Naive thymus-derived CD8-positive, alpha-beta T cell (primary cell): ENCODE measurements around the gene VWF. TPM values are rescaled to one million over a fixed set of nuclear protein-coding genes. Genes with fewer than 3 reads are reported as not detected.
A peak's percentile ranks its signal among the peaks of the same experiment; 100 is the strongest.
"Not testable (repeated sequence)": the region's sequence is repeated elsewhere in the genome, so short reads cannot be mapped to it uniquely, and the experiment has no call there.

ENCODE experiments used
- ATAC-seq, 2 donors: fragments of 150-1000 bp; cut with Tn5 transposase in 1 of 2; sonication (Bioruptor Pico), chemical (Tn5 transposase) in 1 of 2; 1 replicate in 1 of 2; 2 replicates in 1 of 2; pipeline ENCODE4 v1.10.0; 2021; ENCODE audit warnings: mild to moderate bottlenecking in 2 of 2, moderate library complexity in 2 of 2
- POLR2A ChIA-PET: fragments of 350-600 bp; sonication (Branson Sonifier 250); formaldehyde crosslinking; loops from one replicate; lab custom pipeline; 2021; ENCODE audit warnings: antibody characterized with exemption; lab: Charles Lee
- DNase-seq, 10 donors: peaks; one replicate each; pipeline versions ENCODE4 v3.0.0 to v3.0.0-alpha.2; 2020 to 2022
- H3K27ac Mint-ChIP-seq, 10 donors: one replicate each; pipeline ENCODE4 v1.8.0; 2020 to 2022; ENCODE audit warnings: mild to moderate bottlenecking in 10 of 10, mixed read lengths in 10 of 10, moderate library complexity in 4 of 10, inconsistent platforms in 1 of 10
- H3K27me3 Mint-ChIP-seq, 5 donors: one replicate each; pipeline ENCODE4 v1.8.0; 2021 to 2022; ENCODE audit warnings: mixed read lengths in 5 of 5
- H3K36me3 Mint-ChIP-seq, 3 donors: one replicate each; pipeline ENCODE4 v1.8.0; 2020 to 2022; ENCODE audit warnings: mixed read lengths in 3 of 3, mild to moderate bottlenecking in 2 of 3, inconsistent platforms in 1 of 3
- H3K4me1 Mint-ChIP-seq, 4 donors: one replicate each; pipeline ENCODE4 v1.8.0; 2021 to 2022; ENCODE audit warnings: mixed read lengths in 4 of 4
- H3K4me3 Mint-ChIP-seq, 10 donors: one replicate each; pipeline ENCODE4 v1.8.0; 2020 to 2022; ENCODE audit warnings: mild to moderate bottlenecking in 10 of 10, mixed read lengths in 10 of 10, moderate library complexity in 6 of 10, inconsistent platforms in 1 of 10
- H3K9me3 Mint-ChIP-seq, 9 donors: one replicate each; pipeline ENCODE4 v1.8.0; 2020 to 2022; ENCODE audit warnings: mixed read lengths in 9 of 9, mild to moderate bottlenecking in 3 of 9, inconsistent platforms in 1 of 9, moderate library complexity in 1 of 9
- polyA plus RNA-seq, 3 donors: library from polyadenylated mRNA; unstranded; fragments of 300-500 nt; fragmentation: Illumina TruSeq; gene quantifications; one replicate each; pipeline ENCODE4 v1.2.3, GENCODE V29; 2021
- total RNA-seq, 8 experiments: library from RNA in 2 of 8; stranded (reverse) in 2 of 8; gene quantifications; one replicate each; pipeline ENCODE4 v1.2.3 and lab custom pipeline; 2021 to 2026

Gene VWF
- total and polyA plus RNA-seq, 5 experiments from 2014 or later = 0.08 to 0.60 TPM; not detected in 3

DNA sequence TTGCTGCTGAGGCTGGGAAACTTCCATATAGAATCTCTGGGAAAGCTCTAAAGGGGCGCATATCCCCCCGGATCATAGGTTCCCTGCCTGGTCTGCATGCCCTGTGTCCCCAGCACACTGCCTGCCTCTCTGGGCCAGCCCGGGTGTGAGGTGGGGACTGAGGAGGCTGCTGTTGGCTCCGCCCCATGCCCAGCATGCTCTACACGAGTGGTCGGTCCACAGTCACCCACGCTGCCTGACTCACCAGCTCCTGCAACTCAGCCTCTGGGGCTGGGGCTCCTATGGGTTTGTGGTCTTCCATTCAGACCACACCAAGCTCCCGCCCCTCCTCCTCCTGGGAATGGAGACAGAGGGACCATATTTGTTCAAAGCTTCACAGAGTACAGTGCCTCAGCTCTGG is 90.9 kb downstream of the VWF start:
- Mint-ChIP-seq H3K27ac (no peak overlapping the region), H3K36me3 (no peaks in the 10 kb centered on the region)
- ATAC-seq = no peak

GRCh38 chr12:6032726-6033125 is 91.7 kb downstream of the VWF start:
- H3K36me3 Mint-ChIP-seq = no peaks in the 10 kb centered on the region
- DNase-seq (no peak), ATAC-seq (no peak)
- peaks cover 0 to 6% (median 0%) of the 10 kb centered on the region in 5 donors for H3K27me3 Mint-ChIP-seq
- H3K9me3 Mint-ChIP-seq = peaks cover 0 to 4% (median 0%) of the 10 kb centered on the region in 9 donors
- POLR2A ChIA-PET = no interaction called here
- no peak overlapping the region for H3K4me3 Mint-ChIP-seq
- no peaks in the 10 kb centered on the region for H3K4me1 Mint-ChIP-seq
- no peak overlapping the region for H3K27ac Mint-ChIP-seq

More for the DNA sequence above, 90.9 kb downstream of the VWF start:
- Mint-ChIP-seq H3K4me1 (no peaks in the 10 kb centered on the region), H3K27me3 (peaks cover 0 to 6% (median 0%) of the 10 kb centered on the region in 5 donors), H3K9me3 (peaks cover 0 to 2% (median 0%) of the 10 kb centered on the region in 9 donors), H3K4me3 (no peak overlapping the region)
- DNase-seq = no peak
- POLR2A ChIA-PET = no interaction called here

- peaks cover 0 to 7% (median 0%) of the 10 kb centered on the region in 3 donors for H3K36me3 Mint-ChIP-seq
- ATAC-seq (no peak), DNase-seq (no peak)
- H3K9me3 Mint-ChIP-seq = peaks cover 0 to 9% (median 3%) of the 10 kb centered on the region in 9 donors
- peaks cover 0 to 9% (median 1%) of the 10 kb centered on the region in 5 donors for H3K27me3 Mint-ChIP-seq
- no peak overlapping the region for H3K27ac Mint-ChIP-seq
- POLR2A ChIA-PET = no interaction called here
- no peak overlapping the region for H3K4me3 Mint-ChIP-seq
- no peaks in the 10 kb centered on the region for H3K4me1 Mint-ChIP-seq
Observed at GRCh38 chr12:6031001-6031400, 93.5 kb downstream of the VWF start.

DNA sequence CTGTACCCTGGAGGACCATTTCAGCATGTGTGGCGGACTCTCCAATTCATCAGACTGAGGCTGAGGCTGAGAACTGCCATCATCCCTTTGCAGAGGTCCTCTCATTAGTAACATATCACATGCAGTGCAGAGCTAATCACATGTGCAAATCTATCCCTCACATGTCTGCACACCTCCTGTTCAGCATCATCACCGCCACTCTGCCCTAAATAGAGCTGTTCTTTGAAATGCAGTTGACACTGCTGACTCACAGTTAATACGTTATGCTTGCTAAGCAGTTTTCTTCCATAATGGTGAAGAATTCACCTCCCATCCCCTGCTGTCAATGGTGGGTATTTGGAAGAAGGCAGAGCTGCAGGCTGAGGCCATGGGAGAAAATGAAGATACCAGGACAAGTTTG is 94.4 kb downstream of the VWF start:
- POLR2A ChIA-PET = no interaction called here
- H3K27ac Mint-ChIP-seq = no peak overlapping the region
- peaks cover 0 to 9% (median 3%) of the 10 kb centered on the region in 9 donors for H3K9me3 Mint-ChIP-seq
- no peak overlapping the region for H3K4me3 Mint-ChIP-seq
- no peaks in the 10 kb centered on the region for H3K4me1 Mint-ChIP-seq
- DNase-seq (no peak), ATAC-seq (no peak)
- H3K27me3 Mint-ChIP-seq = peaks cover 0 to 9% (median 1%) of the 10 kb centered on the region in 5 donors
- peaks cover 0 to 7% (median 0%) of the 10 kb centered on the region in 3 donors for H3K36me3 Mint-ChIP-seq

- H3K27me3 Mint-ChIP-seq = peaks cover 0 to 9% (median 1%) of the 10 kb centered on the region in 5 donors
- ATAC-seq = no peak
- no peak for DNase-seq
- peaks cover 0 to 7% (median 0%) of the 10 kb centered on the region in 3 donors for H3K36me3 Mint-ChIP-seq
- POLR2A ChIA-PET = no interaction called here
- peak overlapping the region in 1 of 10 donors; percentile 57 for H3K27ac Mint-ChIP-seq
- peaks cover 0 to 9% (median 3%) of the 10 kb centered on the region in 9 donors for H3K9me3 Mint-ChIP-seq
- H3K4me1 Mint-ChIP-seq = no peaks in the 10 kb centered on the region
- H3K4me3 Mint-ChIP-seq = no peak overlapping the region
Observed at GRCh38 chr12:6029401-6029800, 95.1 kb downstream of the VWF start.

DNA sequence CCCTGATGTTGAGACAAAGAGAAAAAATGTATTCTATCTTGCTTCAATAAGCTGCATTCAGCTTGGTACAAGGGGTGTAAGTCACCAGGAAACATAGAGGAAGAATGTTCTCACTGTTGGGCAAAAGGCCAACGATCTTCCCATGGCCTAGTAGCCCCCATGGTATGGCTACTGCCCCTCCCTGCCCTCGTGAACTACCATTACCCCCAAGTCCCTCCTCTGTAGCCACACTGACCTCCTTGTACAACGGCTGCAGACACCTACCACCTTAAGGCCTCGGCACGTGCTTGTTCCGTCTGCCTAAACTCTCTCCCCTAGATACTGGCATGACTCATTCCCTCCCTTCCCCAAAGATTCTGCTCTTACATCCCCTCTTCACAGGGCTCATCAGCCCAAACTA is 97.5 kb downstream of the VWF start:
- no peaks in the 10 kb centered on the region for H3K4me1 Mint-ChIP-seq
- H3K27ac Mint-ChIP-seq = no peak overlapping the region
- DNase-seq (no peak), ATAC-seq (no peak)
- peaks cover 0 to 4% (median 2%) of the 10 kb centered on the region in 5 donors for H3K27me3 Mint-ChIP-seq
- H3K4me3 Mint-ChIP-seq = no peak overlapping the region
- POLR2A ChIA-PET = no interaction called here
- H3K9me3 Mint-ChIP-seq = peaks cover 0 to 9% (median 3%) of the 10 kb centered on the region in 9 donors
- peaks cover 0 to 7% (median 0%) of the 10 kb centered on the region in 3 donors for H3K36me3 Mint-ChIP-seq

DNA sequence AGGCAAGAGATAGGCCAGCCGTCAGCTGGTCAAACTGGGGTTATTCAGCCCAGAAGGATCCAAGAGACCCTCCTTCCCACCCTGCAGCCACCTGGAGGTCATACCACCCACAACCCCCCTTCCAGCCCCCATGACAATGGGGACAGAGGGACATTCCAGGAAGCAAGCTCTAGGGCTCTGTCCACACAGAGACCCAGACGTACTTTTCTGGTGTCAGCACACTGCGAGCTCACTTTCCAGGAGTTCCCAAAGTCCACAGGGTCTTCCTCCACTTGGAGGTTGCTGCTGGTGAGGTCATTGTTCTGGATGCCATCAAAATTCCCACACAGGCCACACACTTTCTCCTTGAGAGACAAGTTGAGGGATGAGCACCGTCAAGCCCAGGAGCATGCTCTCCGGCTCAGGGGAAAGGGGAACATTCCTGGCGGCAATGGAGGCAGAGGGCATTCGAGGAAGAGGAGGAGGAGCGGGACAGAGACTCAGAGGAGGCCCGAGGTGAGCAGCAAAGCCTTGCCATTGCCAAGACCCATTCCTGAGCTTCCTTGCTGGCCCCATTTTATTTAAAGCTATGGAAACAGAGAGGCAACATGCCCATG is 98.7 kb downstream of the VWF start:
- DNase-seq, H3K27ac Mint-ChIP-seq, H3K36me3 Mint-ChIP-seq, H3K9me3 Mint-ChIP-seq, H3K27me3 Mint-ChIP-seq, POLR2A ChIA-PET, ATAC-seq, H3K4me1 Mint-ChIP-seq, H3K4me3 Mint-ChIP-seq: not testable (repeated sequence)

GRCh38 chr12:6024066-6024465 is 100.4 kb downstream of the VWF start:
- H3K9me3 Mint-ChIP-seq, H3K4me1 Mint-ChIP-seq, H3K4me3 Mint-ChIP-seq, H3K27me3 Mint-ChIP-seq, H3K27ac Mint-ChIP-seq, ATAC-seq, DNase-seq, H3K36me3 Mint-ChIP-seq, POLR2A ChIA-PET: not testable (repeated sequence)

GRCh38 chr12:6020930-6021329 is 103.5 kb downstream of the VWF start:
- no peak for ATAC-seq
- peaks cover 0 to 4% (median 2%) of the 10 kb centered on the region in 5 donors for H3K27me3 Mint-ChIP-seq
- no peaks in the 10 kb centered on the region for H3K9me3 Mint-ChIP-seq
- POLR2A ChIA-PET = no interaction called here
- H3K4me3 Mint-ChIP-seq = no peak overlapping the region
- H3K36me3 Mint-ChIP-seq = no peaks in the 10 kb centered on the region
- H3K4me1 Mint-ChIP-seq = no peaks in the 10 kb centered on the region
- H3K27ac Mint-ChIP-seq = no peak overlapping the region
- no peak for DNase-seq

DNA sequence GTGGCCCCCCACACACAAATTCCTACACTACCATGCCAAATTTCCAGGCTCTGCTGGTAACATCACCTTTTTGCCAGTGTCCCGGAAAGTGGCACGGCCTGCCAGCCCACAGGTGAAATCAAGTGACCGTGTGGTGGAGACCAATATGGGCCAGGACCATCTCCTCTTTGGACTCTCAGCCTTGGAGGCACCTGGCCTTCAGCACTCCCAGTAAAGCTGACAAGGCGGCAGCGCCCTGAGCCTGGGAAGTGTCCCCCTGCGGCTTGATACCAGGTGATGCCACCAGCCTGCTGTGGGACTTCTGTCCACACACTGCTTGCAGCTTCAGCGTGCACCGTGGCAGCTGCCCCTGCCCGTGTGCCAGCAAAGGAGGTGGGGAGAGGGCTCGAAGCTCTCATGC is 104.0 kb downstream of the VWF start:
- H3K36me3 Mint-ChIP-seq, H3K9me3 Mint-ChIP-seq, H3K27me3 Mint-ChIP-seq, ATAC-seq, DNase-seq, H3K4me1 Mint-ChIP-seq, H3K27ac Mint-ChIP-seq, H3K4me3 Mint-ChIP-seq, POLR2A ChIA-PET: not testable (repeated sequence)

DNA sequence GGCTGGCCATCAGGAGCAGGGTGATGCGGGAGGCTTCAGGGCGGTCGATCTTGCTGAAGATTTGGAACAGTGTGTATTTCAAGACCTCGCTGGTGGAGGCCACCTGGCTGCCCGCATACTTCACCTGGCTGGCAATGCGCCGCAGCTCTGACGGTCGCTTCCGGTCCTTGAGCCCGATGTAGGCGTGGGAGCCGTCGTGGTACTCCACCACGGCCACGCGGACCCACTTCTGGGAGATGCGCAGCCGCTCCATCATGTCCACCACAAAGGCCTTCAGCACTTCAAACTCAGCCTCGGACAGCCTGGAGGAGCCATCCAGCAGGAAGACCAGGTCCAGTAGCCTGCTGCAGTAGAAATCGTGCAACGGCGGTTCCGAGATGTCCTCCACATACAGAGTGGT is 105.2 kb downstream of the VWF start:
- H3K4me1 Mint-ChIP-seq, H3K9me3 Mint-ChIP-seq, DNase-seq, H3K27ac Mint-ChIP-seq, H3K4me3 Mint-ChIP-seq, ATAC-seq, POLR2A ChIA-PET, H3K36me3 Mint-ChIP-seq, H3K27me3 Mint-ChIP-seq: not testable (repeated sequence)

- Mint-ChIP-seq H3K27me3 (peaks cover 0 to 14% (median 7%) of the 10 kb centered on the region in 5 donors), H3K36me3 (no peaks in the 10 kb centered on the region), H3K27ac (no peak overlapping the region), H3K4me3 (no peak overlapping the region), H3K9me3 (no peaks in the 10 kb centered on the region), H3K4me1 (peaks cover 0 to 1% (median 0%) of the 10 kb centered on the region in 4 donors)
- no peak for DNase-seq
- POLR2A ChIA-PET = no interaction called here
- no peak for ATAC-seq
Observed at GRCh38 chr12:6018265-6018664, 106.2 kb downstream of the VWF start.

DNA sequence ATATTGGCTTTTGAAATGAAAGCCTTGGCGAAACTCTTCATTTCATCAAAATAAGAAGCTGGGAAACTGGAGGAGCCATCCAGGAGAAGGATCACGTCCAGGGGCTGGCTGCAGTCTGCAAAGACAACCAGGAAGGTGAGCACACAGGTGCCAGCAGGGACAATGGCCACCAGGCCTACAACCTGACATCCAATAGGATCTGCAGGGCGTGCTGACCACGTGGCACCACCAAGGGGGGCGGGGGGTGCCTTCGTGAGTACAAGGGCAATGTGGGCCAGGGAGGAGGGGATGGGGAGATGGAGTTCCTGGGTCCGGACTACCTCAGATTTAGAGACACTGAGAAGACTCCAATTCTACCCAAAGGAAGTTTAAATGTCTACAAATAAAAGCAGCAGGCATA is 107.7 kb downstream of the VWF start:
- no peak overlapping the region for H3K27ac Mint-ChIP-seq
- no peaks in the 10 kb centered on the region for H3K36me3 Mint-ChIP-seq
- POLR2A ChIA-PET = no interaction called here
- no peaks in the 10 kb centered on the region for H3K9me3 Mint-ChIP-seq
- peaks cover 0 to 16% (median 7%) of the 10 kb centered on the region in 5 donors for H3K27me3 Mint-ChIP-seq
- H3K4me3 Mint-ChIP-seq = no peak overlapping the region
- DNase-seq = no peak
- no peak for ATAC-seq
- H3K4me1 Mint-ChIP-seq = peaks cover 0 to 1% (median 0%) of the 10 kb centered on the region in 4 donors

DNA sequence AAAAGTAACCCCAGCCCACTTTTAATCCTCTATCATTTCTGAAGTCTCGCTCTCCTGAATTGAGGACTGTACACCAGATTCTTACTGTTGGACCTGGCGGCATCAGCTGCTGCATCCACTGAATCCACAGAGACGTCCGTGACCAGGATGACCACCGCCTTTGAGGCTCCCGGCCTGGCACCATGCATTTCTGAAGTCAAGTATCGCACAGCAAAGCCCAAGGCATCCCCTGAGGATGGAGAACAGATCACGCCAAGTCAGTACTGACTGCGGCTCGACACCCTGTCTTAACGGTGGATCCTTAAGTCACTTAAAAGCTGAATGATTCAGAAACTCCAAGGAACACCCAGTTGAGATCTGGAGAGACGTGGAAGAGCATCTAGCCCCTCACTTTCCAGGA is 108.5 kb downstream of the VWF start:
- H3K4me3 Mint-ChIP-seq, POLR2A ChIA-PET, H3K27ac Mint-ChIP-seq, H3K4me1 Mint-ChIP-seq, DNase-seq, ATAC-seq, H3K36me3 Mint-ChIP-seq, H3K9me3 Mint-ChIP-seq: not testable (repeated sequence)
- H3K27me3 Mint-ChIP-seq = peaks cover 0 to 16% (median 7%) of the 10 kb centered on the region in 5 donors
